NCI-H2196 (cell line): Measurements from ENCODE around the gene ANKRD37.
"Not testable (repeated sequence)": the region's sequence is repeated elsewhere in the genome, so short reads cannot be mapped to it uniquely, and the experiment has no call there.

Experiments used
- DNase-seq: peaks from one replicate; lab custom pipeline; 2025; ENCODE audit not compliant: unreplicated experiment; lab: John Stamatoyannopoulos, UW

ANKRD37 gene, protein sequence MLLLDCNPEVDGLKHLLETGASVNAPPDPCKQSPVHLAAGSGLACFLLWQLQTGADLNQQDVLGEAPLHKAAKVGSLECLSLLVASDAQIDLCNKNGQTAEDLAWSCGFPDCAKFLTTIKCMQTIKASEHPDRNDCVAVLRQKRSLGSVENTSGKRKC

DNA sequence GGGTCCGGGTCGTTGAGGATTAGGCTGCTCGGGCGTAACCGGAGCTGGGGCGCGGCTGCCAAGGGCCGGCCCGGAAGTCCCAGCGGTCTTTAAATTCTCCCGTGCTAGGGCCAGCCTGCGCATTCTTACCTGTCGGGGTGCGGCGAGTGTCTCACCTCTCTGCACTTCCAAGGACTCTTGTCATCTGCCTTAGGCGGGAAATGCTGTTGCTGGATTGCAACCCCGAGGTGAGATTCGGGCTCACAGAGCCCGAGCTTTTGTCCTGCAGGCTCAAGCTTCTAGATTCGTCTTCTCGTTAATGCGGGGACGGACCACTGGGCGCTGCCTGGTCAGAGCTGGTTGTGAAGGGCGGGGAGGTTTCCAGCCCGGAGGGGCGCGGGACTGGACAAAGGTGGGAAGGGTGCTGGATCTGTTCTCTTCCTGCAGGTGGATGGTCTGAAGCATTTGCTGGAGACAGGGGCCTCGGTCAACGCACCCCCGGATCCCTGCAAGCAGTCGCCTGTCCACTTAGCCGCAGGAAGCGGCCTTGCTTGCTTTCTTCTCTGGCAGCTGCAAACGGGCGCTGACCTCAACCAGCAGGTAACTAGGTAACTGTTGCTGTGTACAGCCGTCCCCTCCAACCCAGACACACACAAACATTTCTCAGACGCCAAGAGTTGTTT lies at the start of gene ANKRD37:
ANKRD37 (plus strand) TSS at position 118 of the 662 bp plus-strand sequence; CDS start at position 201, 83 bp downstream.
- peak; percentile 59 for DNase-seq

DNA sequence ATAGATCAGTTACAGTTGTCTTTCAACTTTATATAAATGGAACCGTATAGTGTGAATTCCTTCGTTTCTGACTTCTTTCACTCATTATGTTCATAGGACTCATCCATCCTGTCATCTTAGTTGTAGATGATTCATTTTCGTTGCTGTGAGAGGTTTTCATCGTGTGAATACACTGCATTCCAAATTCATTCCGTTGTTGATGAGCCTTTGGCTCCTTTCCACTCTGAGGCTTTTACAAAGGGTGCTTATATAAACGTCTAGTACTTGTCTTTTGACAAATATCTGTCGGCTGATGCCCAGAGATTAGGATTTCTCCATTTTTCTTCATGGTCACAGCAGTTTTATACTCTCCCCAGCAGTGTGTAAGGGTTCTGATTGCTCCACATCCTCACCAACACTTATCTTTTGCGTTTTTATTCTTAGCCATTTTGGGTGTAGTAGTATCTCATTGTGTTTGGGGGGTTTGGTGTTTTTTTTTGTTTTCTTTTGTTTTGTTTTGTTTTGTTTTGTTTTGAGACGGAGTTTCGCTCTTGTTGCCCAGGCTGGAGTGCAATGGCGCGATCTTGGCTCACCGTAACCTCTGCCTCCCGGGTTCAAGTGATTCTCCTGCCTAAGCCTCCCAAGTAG lies 49.6 kb upstream of the ANKRD37 start:
- no peak for DNase-seq

DNA sequence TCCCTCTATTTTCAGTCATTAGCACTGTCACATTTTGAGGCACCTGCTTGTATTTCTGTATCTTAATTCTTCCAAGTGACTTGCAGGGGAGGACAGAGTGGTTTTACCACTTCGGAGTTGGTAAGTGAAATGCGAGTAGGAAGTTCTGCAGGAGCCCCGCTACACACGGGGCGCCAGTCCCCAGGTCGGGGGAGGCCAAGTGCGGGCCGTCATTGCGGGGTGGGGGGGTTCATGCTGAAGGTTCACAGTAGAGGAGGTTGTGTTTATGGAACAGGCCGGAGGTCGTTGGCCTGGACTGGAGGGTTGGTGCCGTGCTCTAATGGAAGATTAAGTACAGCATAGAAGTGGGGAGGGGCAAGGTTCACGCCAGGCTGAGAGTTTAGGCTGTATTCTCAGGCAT lies 45.0 kb upstream of the ANKRD37 start:
- no peak for DNase-seq

DNA sequence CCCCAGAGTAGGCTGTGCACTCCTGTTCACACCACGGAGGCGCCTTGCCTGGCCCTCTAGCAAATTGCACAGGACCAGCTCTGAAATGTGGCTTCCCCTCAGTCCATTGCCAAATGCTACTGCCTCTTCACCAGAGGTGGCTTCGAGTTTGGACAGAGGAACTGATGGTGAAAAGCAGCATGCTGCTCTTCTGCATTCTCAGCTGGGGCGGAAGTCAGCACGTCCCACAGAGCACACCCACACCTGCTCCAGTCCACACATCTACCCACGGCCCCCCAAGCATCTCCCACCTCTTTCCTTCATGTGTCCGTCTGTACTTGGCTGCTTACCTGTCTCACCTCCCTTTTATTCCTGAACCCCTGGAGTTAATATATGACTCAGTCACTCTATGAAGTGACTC lies 44.4 kb upstream of the ANKRD37 start:
- DNase-seq: no peak

DNA sequence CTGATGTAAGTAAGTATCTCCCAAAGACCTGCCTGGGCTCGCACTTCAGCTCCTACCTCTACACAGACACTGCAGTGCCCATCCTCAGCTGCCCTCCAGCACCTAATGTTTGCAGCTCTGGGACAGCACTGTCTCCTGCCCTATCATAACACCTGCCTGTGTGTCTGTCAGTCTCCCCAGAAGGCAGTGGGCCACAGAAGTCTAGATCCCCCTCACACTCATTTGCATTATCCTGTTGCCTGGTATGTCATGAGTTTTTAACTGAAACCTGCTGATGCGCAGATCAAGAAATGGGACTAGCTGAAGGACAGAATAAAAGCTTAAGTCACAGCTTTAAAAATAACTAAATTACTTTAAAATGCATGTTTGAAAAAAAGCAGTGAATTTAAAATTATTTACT lies 43.9 kb upstream of the ANKRD37 start:
- DNase-seq: no peak

DNA sequence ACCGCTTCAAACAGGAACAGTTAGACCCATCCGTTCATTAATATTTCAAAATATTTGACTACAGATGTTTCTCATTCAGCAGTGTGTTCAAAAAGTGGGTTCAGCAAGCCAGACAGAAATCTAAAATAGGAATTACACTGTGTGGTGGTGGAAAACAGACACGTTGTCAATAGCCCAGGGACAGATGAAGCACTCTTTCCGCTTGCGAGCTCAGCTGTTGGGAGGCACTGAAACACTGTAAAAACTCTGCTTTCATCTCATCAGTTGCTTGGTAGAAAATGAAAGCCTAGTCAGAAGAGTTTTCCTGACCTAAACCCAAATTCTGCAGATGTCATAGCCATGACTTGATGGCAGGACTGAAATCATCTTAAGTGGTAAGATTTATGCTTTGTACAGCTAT lies 39.4 kb upstream of the ANKRD37 start:
- no peak for DNase-seq

DNA sequence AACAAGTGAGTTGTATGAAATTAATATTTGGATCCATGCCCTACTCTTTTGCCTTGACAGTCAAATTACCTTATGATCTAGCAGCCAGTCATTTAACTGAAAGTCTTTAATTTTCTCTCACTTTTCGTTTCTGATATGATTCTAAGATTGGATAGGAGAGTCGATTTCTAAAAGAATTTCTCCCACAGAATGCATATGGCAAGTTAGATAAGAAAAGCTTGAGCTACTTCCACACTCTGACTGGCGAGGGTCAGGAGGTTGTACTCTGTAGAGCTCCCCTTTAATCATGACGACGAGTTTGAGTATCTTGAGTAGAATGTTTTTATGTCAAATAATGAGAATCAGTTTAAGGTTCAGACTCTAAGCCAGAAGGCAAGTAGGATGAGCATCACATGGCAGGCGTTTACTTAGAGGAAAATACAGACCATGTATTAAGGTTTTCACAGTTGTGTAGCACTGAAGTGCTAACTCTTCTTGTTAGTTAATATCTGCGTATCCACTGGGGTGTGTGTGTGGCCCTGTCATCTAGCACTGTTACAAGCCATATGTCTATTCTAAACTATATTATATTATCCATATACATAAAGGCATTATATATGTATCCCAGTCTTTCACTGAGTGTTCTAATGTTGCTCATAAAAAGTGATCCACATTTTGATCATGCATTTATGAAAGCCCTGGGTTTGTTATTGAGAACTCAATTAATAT lies 38.8 kb upstream of the ANKRD37 start:
- DNase-seq: no peak

DNA sequence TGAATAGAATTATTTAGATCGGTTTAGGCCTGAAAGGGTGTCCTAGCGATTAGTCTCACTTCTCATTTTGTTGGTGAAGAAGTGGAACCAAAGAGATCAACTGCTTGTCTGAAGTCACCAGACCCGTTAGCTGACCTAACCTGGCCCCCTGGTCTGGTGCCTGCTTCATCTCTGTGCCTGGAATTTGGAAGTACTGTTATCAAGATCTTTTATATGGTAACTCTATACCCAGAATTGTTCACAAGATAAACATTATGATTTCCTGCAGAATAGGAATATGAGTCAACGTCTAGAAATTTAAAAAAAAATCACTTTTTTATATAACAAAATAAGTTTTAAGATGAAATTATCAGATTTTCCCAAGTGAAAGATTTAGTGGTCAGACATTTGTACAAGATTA lies 38.1 kb upstream of the ANKRD37 start:
- no peak for DNase-seq

DNA sequence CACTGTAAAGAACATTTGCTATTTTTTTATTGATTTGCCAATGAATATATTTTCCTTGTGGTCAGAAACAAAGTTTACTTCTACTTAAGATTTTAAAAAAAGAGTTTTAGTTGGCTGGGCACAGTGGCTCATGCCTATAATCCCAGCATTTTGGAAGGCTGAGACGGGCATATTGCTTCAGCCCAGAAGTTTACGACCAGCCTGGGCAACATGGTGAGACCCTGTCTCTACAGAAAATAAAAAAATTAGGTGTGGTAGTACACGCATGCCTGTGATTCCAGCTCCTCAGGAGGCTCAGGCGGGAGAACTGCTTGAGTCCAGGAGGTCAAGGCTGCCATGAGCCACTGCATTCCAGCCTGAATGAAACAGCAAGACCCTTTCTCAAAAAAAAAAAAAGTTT lies 37.7 kb upstream of the ANKRD37 start:
- no peak for DNase-seq

DNA sequence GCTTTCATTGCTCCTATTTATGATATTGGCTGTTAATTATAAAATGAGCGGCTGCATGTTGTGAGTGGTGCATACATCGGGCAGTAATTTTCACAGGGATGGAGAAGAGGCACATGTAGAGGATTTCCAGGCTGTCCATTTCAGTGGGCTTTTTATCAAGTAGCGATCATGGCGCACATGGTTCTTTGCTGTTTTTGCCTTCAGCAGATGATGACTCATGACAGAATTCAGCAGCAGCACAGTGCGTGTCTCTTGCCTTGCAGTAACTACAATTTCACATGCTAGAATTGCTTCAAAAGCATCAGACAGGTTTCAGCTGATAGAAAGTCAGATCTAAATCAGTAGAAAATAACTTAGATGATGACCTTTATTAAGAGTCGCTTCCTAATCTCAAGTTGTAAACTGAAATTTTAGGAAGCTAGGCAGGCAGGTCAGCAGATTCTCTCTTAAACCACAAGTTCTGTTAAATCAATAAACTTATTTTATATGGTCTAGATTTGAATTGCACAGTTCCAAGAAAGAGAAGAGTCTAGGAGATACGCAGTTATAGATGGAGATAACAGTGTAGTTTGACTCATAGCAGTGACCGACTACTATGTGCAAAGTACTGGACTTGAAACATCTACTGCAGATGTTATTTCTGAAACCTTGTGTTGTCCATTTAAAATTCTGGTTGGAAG lies 36.7 kb upstream of the ANKRD37 start:
- DNase-seq: no peak

DNA sequence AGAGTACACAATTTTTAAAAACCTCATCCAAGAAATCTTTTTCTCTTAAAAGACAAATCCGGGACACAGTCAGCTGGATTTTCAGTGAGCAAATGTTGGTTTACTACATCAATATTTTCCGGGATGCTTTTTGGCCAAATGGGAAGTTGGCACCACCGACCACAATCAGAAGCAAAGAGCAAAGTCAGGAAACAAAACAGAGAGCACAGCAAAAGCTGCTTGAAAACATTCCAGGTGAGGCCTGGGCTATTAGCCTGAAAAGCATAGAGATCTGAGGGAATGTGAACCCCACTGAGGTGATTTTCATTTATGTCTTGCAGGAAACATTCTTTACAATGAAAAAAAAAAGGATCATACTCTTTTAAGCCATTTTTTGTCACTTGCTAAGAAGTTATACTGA lies 34.8 kb upstream of the ANKRD37 start:
- DNase-seq: no peak

DNA sequence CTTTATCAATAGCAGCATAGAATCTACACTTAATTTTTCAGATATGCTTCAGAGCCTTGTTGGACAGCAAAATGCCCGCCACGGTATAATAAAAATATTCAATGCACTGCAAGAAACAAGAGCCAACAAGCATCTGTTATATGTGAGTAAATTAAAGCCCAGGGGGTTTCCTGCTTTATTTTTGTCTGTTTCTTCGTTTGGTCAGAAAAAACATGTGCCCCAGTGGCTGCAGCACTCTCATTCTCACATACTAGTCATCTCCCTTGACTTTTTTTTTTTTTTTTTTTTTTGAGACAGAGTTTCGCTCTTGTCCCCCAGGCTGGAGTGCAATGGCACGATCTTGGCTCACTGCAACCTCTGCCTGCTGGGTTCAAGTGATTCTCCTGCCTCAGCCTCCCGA lies 34.1 kb upstream of the ANKRD37 start:
- DNase-seq: not testable (repeated sequence)

DNA sequence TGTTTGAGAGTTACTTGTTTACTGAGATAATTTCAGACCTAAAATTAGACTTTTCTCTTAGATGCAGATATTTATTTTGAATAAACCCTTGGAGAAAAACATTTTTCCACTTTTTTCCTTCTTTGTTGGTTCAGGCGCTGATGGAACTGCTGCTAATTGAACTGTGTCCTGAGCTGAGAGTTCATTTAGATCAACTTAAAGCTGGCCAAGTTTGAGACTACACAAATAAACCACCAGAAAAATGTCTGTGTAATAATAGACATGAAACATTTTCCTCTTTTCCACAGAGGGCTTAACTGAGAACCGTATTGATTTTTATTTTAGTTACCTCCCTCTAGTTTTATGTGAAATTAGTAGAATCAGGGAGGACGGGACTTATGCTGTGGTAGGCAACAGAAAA lies 33.4 kb upstream of the ANKRD37 start:
- no peak for DNase-seq

DNA sequence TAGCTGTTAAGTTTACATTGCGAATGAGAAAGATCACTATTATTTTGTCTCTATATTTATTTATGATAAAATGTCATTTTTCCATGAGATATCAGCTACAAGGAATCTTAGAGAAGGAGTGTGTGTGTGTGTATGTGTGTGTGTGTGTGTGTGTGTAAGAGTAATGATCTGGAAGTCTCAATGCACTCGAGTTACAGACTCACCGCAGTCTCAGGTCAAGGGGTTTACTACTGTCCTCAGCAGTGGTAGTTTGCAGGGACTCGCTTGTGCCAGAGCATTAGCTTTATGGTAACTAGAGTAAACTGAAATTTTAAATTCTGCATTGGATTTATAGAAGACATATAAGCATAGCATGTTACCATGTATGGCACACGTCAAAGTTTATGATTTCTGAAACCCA lies 31.8 kb upstream of the ANKRD37 start:
- no peak for DNase-seq

DNA sequence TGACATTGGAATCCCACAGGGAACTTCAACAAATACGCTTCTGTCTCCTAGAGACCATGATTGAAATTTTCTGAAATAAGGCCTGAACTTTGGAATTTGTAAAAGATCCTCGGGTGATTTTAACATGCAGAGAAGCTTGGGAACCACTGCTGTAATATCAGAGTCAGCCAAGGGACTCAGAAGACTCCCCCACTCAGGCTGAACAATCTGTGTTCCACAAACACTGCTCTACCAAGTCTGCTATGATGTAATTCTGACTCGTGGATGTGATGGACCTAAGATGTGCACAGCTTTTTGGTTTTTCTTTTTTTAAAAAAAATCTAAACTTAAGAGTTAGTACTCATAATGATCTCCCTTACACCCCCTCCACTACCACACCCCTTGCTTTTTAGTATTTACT lies 26.9 kb upstream of the ANKRD37 start:
- DNase-seq: no peak

DNA sequence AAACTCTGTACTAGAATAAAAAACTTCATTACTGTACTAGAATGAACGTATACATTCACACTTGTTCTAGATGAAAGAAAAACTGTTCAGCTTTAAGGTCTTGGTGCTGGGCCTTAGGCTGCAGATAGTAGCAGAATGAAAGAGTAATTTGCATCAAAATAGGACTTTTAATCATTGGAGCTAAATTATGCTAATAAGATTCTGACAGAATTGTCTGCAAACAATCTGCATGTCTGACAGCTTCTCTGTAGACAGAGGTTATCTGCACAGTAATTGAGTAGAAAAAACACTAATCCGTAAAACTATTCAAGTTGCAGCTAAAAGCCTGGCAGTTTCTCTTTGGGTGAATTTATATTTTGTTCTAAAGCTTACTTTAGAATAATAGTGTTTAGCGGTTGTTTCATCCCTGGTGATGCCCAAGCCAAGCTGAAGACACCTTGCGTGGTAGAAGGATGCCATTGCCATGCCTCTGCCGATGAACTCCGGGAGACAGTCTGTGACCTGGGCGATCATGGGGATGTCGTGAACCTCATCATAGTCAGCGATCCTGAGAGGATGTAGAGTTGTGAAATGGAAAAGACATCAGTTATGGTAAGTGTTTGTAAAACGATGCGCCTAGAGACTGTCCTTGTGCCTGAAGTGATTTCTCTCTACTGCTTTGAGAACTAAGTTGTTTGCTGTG lies 26.2 kb upstream of the ANKRD37 start:
- DNase-seq: no peak

DNA sequence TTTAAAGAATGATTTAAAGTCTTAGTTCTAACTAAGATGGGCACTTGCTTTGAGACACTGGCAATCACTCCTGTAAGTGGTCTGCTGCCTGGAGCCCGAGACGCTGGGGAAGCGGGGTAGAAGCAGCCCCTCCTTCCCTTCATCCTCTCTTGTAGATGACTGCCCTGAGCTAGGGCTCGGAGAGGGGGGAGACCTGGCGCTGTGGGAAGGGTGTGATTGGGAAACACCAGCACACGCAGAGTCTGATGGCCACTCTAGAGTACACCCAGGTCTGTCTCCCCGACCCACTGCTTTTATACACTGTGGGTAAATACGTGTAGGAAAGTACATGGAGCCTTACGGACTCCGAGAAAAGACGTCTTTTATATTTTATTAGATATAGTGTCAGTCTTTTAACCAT lies 24.9 kb upstream of the ANKRD37 start:
- DNase-seq: no peak

DNA sequence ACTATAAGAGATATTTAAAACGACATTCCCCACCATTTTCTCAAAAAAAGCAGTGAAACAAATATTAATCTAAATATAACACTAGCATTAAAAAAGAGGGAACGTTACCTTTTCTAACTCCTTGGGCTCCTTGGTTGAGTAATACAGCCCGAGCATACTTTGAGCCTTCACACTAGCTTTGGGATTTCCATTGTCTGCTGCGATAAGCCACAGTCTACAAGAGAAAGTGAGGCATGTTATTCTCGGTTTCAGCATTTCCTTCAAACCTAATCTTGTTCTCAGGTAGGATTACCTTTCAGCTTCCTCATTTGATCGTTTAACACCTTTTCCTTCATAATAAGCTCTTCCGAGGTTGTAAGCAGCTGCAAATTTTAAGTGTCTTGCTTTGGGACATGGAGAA lies 22.6 kb upstream of the ANKRD37 start:
- no peak for DNase-seq

DNA sequence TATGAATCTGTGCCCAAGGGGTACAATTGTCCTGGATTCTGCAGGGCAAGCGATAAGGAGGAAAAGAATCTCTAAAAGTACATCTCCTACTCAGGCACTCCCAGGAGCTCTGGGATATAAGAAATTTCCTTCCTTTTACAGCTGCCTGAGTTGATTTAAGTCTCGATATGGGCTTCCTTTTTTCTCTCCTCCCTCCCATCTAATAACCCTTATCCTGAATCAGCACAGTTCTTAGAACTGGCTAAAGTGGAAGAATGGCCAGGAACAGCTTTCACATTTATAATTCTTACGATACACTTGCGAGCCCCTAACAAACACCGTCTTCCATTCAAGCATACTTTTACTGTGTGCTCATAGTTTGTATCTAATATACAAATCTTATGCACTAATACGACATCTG lies 22.1 kb upstream of the ANKRD37 start:
- DNase-seq: no peak

DNA sequence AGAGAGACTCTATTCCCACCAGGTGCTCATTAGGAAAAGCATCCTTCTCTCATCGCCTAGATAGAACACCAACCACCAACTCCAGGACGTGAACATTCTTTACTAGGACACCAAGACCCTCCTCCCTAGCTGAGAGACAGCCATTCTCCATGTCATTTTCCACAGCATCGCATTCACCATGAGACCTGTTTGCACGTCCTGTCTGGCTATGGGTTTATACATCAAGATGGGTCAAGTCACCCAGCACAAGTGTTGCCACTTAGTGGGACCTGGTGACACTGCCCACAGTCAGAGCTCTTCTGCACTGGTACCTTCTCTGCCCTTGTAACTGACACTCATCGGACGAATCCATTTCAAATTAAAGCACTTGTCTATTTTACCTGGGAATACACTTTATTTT lies 18.4 kb upstream of the ANKRD37 start:
- no peak for DNase-seq
